NCI-H128 (cell line): Measurements from ENCODE around the gene FHOD3.
A peak's percentile ranks its signal among the peaks of the same experiment; 100 is the strongest.

ENCODE experiments used
- DNase-seq: peaks from one replicate; lab custom pipeline; 2025; ENCODE audit not compliant: unreplicated experiment; lab: John Stamatoyannopoulos, UW

FHOD3 gene

GRCh38 chr18:36724169-36724568 is 426.7 kb downstream of the FHOD3 start:
- DNase-seq, result no peak

DNA sequence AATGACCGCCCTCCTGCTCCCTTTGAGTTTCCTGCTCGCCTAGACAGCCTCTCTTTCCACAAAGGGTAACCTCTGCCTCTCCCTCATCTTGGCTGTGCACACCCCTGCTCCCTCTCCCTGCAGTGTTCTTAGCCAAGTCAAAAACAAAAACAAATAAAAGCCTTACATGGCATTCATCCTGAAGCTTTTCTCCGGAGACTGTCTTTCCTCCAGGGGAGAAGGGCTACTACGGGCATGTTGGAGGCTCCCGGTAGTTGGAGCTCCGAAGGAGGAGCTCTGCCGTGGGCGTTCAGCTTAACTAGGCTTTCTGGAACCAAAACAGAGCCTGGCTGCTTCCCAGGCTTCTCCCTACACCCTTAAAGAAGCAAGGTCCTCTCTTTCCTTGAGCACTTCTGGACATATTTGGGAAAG is 427.1 kb downstream of the FHOD3 start:
- DNase-seq, result no peak

GRCh38 chr18:36728345-36728744 is 430.8 kb downstream of the FHOD3 start:
- no peak for DNase-seq

DNA sequence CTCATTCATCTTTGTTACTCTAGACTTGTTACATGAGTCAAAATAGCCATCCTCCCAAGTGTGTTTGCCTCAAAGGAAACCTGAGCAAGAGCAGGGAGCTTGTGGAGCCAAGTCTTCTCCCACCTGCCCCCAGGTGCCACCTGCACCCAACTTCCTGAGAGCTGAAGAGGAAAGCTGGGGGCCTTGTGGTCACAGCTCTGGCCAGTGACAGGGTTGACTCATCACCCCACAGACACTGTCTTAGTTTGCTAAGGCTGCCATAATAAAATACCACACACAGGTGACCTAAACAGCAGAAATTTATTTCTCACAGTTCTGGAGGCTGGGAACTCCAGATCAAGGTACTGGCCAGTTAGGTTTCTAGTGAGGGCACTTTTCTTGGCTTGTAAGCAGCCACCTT is 431.7 kb downstream of the FHOD3 start:
- DNase-seq, result no peak

GRCh38 chr18:36732264-36732663 is 434.8 kb downstream of the FHOD3 start:
- no peak for DNase-seq

DNA sequence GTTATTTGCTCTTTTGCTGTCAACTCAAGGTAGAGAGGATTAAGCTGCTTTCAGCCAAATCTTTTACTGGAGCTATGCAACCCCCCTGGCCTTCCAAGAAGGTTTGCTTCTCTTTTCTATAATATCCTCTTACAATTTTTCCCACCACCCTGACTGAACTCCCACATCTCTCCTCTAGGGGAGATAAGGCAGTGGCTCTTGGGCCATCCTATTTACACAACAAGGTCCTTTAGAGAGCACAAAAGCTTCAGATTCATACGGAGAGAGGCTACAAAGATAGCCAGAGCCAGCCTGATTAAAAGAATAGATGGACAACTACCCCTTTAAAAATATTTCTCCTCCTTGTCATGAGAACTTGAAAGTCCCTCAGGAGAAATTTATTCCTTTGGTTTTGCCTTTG is 435.6 kb downstream of the FHOD3 start:
- no peak for DNase-seq

DNA sequence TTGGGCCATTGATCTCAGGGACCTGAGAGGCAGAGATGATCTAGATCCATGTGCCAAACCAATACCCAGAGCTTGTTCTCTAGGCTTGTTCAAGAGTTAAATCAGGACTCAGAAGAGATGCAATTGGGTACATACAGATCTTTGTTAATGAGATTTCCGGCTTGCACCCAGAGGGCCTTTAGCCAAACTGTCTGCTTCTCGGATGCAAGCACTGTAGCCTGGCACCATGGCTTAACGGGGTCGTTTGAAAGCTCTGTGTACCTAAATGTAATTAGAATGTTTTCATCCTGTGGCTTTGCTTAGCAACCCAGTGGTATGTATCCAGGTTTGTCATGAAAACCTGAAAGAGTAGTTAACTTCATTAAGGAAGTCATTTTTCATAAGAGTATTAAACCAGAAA is 437.1 kb downstream of the FHOD3 start:
- DNase-seq, result peak; percentile 55

DNA sequence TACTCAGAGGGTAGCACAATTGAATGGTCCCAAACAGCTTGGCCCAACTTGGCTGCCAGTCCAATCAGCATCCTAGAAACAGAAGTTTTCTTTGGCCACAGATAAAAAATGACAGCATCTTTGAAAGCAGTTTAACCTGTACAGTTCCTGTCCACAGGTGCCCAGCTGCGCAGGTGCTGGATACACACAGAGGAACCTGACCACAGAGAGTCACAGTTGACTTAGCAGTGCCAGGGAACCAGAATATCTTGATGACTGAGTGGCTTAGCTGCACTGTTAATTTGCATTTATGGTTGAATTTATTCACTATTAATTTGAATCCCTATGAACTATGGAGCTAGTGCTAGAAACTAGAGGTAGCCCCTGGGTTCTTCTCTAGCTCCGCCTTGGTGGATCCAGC is 437.6 kb downstream of the FHOD3 start:
- DNase-seq, result no peak

DNA sequence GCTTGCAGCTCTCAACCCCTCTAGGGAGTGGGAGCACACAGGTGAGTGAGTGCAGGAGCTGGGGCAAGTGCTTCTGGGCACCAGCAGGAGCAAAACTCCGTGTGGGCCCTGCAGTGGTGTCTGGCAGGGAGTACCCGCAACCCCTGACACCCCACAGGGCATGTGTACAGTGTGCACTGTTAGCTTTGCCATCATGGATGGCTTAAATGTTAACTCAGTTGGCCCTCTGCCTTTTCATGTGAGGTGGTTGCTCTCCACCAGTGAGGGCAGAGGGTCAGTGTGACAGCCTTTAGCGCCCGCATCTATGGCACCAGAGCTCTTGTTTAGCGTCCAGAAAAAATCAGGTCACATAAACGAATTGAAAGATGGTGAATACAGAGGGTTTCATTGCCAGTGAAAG is 438.6 kb downstream of the FHOD3 start:
- DNase-seq, result no peak

DNA sequence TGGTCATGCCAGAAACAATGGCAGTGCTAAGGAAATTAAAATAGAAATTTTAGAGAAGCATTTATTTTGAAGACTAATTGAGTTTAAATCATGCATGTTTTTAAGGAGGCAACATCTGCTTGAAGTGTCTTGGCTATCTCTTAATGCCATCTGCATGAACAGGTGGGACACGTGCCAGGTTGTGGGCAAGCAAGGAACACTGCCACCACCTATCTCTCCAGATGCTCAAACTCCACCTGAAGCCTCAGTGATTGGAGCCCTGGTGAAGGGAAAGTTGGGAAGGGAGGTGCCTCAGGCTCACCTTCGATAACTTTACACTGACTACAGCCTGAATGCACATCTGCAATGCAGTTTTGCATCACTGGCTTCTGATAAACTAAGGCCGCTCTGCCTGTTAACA is 439.8 kb downstream of the FHOD3 start:
- no peak for DNase-seq

DNA sequence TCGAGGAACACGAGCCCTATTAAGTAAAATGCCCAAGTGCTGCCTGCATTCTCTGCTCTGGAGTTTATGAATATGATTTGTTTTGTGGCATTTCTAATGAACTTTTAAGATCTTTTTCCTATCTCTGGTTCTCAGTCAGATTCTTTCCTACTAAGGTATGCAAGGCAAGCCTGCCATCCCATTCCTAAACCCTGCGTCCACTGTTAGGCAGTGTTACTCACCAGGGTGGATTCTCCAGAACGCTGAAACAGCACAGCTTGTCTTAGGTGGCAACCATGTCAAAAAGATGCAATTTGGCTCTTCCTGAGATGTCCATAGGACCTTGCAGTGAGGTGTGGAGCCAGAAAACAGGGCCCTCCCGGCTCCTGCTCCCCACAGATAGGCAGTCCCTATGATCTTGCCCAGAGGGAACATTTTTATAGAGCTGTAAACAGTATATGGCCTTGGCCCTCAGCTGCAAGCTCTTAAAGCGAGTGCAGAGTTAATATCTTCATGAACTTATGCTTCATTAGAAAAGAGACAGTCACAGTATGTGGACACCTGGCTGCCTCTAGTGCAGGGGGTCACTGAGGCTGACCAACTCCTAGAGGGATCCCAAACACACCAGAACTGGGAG is 446.9 kb downstream of the FHOD3 start:
- DNase-seq, result no peak

GRCh38 chr18:36745219-36745975 is 447.9 kb downstream of the FHOD3 start:
- DNase-seq, result no peak

GRCh38 chr18:36752929-36753865 is 455.7 kb downstream of the FHOD3 start:
- DNase-seq, result no peak

DNA sequence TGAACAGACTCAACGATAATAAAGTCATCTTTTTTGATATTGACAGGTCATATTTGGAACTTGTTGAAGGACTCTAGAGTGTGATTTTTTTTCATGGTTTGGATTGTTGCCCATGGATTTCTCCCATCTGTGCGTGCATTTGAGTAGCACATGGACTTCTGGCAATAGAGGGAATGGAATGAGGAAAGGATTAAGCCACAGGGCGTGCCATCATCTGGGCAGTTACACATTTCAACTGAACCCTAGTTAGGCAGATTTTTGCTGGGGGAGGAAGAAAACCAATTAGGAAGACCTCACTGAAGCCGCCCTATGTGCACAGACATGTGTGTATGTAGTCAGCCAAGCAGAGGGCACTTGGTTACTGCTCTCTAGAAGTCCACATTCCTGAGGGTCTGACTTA is 458.7 kb downstream of the FHOD3 start:
- DNase-seq, result no peak

DNA sequence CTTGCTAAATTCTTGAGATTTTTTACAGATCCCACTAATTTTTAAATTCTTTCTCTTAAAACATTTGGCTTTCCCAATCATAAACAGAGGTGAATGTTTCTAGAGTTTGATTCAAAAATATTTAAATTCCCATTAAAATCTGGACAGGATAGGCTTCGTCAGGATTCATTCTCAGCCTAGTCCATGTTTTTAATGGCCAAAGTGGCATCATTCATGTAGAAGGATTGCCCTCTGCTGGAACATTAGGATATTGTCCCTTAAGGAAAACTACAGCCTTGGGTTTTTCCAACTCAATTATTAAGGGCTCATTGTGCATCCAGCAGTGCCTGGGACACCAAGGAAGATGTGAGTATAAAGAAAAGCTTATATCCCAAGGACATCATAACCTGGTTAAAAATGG is 459.6 kb downstream of the FHOD3 start:
- peak; percentile 54 for DNase-seq

- no peak for DNase-seq
These were observed 460.5 kb downstream of the FHOD3 start for GRCh38 chr18:36757991-36758390.

DNA sequence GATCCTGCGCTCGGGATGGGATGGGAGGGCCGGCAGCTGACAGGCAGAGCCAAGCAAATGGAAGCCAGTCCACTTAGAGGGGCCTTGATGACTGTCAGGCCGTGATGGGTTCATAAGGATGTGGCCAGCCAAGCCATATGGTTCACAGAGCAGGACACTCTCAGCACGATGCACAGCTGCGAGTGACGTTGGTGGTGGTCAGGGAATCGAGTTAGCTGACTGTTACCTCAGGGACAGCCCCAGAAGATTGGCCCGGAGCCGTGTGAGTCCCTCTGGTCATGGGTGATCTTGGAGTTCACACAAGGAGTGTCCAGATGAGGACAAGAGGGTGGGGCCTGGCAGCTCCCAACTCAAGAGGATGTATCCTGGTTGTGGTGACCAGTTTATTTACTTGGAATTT is 461.1 kb downstream of the FHOD3 start:
- DNase-seq, result no peak

- no peak for DNase-seq
These were observed 461.8 kb downstream of the FHOD3 start for GRCh38 chr18:36759167-36759776.

- DNase-seq, result no peak
These were observed 463.1 kb downstream of the FHOD3 start for GRCh38 chr18:36760598-36760997.

GRCh38 chr18:36761186-36761698 is 463.7 kb downstream of the FHOD3 start:
- no peak for DNase-seq

GRCh38 chr18:36762074-36762473 is 464.6 kb downstream of the FHOD3 start:
- DNase-seq, result no peak
